NCI-H460 (cell line): ENCODE measurements around the gene UPK1B. TPM values are rescaled to one million over a fixed set of nuclear protein-coding genes. Genes with fewer than 3 reads are reported as not detected.

ENCODE experiments used
- DNase-seq: peaks from one replicate; pipeline ENCODE4 v3.0.0-alpha.2; 2016; ENCODE audit warnings: low read depth; ENCODE audit errors: extremely low read depth
- total RNA-seq: library from RNA; depleted of rRNA; stranded (reverse); fragments of >200 nt; shearing (Covaris generic); gene quantifications from 2 replicates; pipeline ENCODE4 v1.2.3, GENCODE V29; 2014

Gene UPK1B
- total RNA-seq, 1 experiment from 2014 or later: not detected

GRCh38 chr3:119175872-119176756 lies 2.7 kb downstream of the UPK1B start:
- DNase-seq: peak; percentile 21

DNA sequence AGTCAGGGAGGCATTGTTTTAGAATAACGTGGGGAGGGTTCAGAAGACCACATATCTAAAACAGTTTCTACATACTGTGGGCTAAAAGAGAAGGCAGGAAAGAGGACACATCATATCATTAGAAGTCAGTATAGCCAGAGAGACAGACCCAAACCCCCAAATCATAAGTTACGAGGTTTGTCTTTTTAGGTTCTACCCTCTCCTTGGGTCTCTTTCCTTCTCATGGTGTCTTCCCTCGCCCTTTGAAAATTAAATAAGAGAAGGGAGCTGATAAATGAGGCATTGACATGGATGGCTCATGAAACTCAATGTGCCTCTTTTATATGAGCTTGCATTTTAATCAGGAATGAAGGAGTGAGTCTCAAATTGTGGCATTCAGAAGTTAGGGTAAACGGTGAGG lies 3.4 kb downstream of the UPK1B start:
- no peak for DNase-seq

DNA sequence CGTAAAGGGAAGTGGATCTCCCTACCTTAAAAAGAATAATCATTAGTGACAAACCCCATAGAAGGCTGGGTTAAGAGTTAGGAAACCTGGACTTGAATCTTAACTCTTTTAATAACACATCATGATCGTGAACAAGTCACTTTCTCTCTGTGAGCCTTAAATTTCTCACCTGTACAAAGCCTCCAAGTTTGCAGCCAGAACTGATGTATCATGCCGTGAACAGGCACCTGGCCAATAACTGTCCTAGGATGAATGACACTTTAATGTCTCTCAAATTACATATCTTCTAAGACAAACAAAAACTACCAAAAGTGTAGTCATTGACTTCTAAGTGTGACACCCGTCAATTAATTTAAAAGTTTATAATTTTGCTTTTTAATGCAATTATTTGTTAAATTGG lies 3.9 kb downstream of the UPK1B start:
- no peak for DNase-seq

DNA sequence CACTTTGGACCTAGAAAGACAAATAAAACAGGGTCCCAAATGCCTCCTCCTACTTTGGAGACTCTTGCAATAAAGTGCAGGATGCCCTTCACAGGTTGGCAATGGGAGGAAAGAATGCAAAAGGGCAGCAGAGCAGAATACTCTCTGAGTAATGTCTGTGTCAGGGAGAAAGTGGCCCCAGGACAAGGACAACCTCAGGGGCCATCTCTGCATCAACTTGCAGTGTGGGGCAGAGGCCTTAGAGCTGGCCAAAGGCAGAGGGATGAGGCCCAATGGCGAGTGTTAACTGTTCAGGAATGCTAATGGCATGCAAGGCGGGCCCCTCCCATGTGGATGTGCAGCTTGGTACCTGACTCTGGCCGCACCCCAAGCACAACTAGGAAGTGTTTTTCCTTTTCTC lies 8.4 kb downstream of the UPK1B start:
- DNase-seq: no peak

- DNase-seq: no peak
These were observed 10.7 kb downstream of the UPK1B start for GRCh38 chr3:119184111-119184510.

DNA sequence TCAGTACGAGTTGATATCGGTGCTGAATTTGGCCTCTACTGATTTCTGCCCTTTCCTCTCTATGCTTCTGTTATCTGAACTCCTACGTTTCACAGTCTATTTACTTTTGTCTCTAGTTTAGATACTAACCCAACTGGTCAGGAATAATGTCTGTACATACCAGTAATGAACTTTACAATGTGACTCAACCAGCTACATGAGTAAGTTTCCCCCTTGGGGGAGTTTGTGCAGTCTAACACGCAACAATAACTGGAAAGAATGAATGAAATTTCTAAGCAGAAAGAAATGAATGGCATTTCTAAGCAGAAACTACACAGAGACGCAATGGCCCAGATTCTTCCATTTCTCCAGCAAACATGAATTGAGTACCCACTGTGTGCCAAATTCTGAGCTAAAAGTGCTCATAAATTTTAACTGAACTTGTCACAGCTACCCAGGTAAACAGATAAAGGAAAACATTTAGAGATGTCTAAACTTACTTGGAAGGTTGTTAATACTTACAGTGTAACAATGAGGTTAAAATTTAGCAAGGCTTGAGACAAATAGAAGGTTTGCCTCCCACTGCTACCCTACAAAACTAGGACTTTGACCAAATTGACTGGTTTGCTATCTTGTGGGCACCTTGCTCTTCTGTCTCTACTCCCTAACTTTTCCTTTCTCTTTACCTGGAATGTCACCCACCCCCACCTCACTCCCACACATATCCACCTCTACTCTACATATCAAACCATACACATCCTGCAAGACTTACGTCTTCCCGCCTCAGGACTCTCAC lies 11.6 kb downstream of the UPK1B start:
- DNase-seq: no peak

GRCh38 chr3:119187266-119187665 lies 13.9 kb downstream of the UPK1B start:
- no peak for DNase-seq

DNA sequence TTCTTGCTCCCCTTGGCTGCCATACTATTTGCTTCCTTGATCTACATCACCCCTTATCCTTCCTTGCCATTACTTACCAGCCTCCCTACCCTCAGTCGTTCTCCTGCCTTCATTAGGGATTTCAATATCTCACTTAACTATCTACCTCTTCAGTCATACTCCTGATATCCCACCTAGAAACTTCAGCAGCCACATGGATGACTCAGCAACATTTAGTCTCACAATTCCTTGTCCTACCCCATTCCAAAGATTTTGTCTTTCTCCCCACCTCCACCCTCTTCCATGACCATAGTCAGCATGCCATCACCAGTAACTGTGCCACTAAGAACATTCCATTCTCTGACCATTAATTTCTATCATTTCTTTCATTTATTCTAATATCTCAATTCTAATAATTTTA lies 18.4 kb downstream of the UPK1B start:
- DNase-seq: no peak

DNA sequence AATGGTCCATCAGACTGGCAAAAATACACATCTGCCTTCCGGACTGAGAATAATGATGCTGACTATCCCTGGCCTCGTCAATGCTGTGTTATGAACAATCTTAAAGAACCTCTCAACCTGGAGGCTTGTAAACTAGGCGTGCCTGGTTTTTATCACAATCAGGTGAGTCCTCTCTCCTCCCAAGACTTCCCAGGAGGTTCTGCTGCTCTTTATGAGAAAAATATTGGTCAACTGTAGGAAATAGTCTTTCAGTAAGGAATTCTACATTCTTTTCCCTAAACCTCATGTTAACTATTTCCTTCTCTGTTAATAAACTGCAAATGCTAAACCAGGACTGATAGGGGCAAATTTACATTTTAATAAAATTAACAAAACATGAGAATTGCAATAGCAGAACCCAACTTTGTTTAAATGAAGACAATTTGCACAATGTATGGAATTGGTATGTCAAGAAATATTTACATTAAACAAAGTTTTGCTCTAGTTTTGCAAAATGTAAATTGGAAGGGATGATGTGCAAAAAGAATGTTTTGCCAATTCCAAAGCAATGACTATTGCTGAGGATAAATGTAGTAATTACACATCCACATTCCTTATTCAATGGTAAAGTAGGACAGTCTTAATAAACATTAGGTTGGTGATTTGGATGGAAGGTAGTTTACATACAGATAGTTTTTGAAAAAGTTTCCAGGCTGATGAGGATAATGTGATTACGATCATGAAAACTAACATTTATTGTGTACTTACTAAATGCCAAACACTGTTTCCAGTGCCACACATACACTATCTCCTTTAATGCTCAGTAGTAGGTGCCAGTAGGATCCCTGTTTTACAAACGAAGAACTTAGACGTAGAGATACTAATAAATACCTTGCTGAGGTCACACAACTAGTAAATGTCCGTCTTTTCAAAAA lies 21.1 kb downstream of the UPK1B start:
- DNase-seq: no peak

GRCh38 chr3:119195151-119195476 lies 21.7 kb downstream of the UPK1B start:
- DNase-seq: no peak

- no peak for DNase-seq
These were observed 22.5 kb downstream of the UPK1B start for GRCh38 chr3:119195911-119196310.

DNA sequence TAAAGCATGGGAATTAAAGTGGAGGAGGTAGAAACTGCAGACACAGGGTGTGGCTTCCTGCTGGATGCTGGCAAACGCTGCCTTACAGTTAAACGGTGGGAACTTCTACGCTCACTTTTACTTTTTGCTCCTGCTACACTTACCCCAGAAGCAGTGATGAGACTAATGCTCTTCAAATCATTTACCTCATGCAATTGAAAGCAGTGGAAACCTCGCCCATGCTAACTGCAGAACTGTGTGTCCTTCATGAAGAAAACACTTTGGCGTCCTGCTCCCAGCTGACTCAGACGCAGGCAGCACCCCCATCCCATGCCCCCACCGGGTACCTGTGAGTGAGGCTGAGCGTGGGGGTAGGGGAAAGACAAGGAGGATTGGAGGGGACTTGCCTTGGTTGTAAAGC lies 31.8 kb downstream of the UPK1B start:
- no peak for DNase-seq

GRCh38 chr3:119205685-119206084 lies 32.3 kb downstream of the UPK1B start:
- no peak for DNase-seq

- no peak for DNase-seq
These were observed 33.5 kb downstream of the UPK1B start for GRCh38 chr3:119206611-119207511.

DNA sequence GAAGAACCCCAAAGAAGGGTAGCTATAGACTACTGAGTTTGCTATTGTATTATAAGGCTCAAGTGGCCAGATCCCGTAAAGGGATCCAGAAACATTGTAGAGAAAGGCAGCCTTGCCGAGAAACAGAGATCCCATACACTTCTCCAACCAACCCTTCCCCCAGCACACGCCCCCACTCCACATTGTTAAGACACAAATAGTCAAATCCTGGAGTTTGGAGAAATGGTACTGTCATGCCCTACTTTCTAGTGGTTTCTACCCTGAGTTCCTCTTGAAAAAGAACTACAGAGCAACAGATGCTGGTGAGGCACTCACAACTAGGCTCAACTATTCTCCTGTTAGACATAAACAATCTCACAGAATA lies 34.1 kb downstream of the UPK1B start:
- no peak for DNase-seq

- no peak for DNase-seq
These were observed 37.8 kb downstream of the UPK1B start for GRCh38 chr3:119211193-119211592.

DNA sequence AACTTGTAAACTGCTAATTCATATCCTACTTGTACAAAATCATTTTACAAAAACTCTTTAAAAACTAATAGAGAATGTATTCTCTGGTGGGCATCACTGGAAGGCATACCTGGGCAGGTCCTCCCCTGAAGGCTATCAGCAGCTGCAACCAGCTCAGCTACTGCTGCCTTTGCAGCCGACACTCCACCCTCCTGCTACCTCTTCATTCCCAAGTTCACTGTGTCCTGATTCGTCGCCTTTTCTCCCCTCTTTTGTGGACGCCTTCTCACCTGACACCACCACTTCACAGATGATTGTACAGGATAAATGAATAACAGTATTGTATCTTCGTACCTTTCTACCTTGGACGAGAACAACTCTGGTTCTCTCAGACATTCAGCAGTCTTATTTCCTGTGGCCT lies 38.4 kb downstream of the UPK1B start:
- DNase-seq: no peak

GRCh38 chr3:119219069-119219468 lies 45.7 kb downstream of the UPK1B start:
- no peak for DNase-seq

DNA sequence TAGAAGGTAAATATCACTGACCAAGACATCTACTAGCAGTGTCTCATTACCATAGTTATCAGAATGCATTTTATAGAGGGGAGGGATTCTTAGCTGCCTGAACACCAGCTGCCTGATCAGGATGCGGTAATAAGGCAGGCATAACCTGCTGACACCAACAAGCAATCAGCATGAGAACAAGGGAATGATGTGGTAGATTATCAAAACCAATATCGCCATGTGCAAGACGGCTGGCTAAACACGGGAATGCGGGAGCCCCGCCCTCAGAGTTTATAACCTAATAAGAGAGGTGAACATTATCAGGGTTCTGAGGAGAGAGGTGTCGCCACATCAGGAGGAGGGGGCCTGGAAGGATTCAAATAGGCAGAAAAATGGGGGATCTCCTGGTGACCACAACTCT lies 46.8 kb downstream of the UPK1B start:
- DNase-seq: no peak
